GM23248 (cell line): ENCODE results near the gene CDC42EP5.
"Not testable (repeated sequence)": the region's sequence is repeated elsewhere in the genome, so short reads cannot be mapped to it uniquely, and the experiment has no call there.

Source experiments
- EZH2 ChIP-seq: fragments of 200-600 bp; sonication (generic); IDR thresholded peaks from 2 replicates; pipeline ENCODE4 v1.6.1; 2018; ENCODE audit warnings: antibody characterized with exemption, mild to moderate bottlenecking; ENCODE audit not compliant: insufficient read depth, poor library complexity, severe bottlenecking
- EZH2phosphoT487 ChIP-seq: fragments of 200-600 bp; sonication (generic); IDR thresholded peaks from 2 replicates; pipeline ENCODE4 v1.6.1; 2018; ENCODE audit warnings: antibody characterized with exemption, moderate library complexity, mild to moderate bottlenecking, low read depth; ENCODE audit not compliant: insufficient read depth

- TF ChIP-seq EZH2, EZH2phosphoT487: not testable (repeated sequence)
Observed at GRCh38 chr19:54508487-54508886, 35.4 kb upstream of the CDC42EP5 start.
